Measurements from ENCODE around the gene SMYD3. TPM values are rescaled to one million over a fixed set of nuclear protein-coding genes. Genes with fewer than 3 reads are reported as not detected.

Gene SMYD3
- total RNA-seq, 1 donor from 2014 or later = 28.3 TPM

DNA sequence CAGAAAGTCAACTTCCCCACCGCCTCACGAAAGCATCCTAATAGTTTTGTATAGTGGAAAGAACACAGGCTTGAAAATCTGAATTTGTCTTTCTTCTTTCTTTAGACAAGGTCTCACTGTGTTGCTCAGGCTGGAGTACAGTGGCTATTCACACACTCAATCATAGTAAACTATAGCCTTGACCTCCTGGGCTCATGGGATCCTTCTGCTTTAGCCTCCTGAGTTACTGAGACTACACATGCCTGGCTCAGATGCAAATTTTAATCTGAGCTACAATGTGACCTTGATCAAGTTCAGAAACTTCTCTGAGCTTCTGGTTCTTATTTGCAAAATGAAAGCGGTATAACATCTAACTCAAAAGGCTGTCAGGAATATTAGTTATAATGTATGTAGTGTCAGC, 362.1 kb downstream of the SMYD3 start:
- no peak for DNase-seq

DNA sequence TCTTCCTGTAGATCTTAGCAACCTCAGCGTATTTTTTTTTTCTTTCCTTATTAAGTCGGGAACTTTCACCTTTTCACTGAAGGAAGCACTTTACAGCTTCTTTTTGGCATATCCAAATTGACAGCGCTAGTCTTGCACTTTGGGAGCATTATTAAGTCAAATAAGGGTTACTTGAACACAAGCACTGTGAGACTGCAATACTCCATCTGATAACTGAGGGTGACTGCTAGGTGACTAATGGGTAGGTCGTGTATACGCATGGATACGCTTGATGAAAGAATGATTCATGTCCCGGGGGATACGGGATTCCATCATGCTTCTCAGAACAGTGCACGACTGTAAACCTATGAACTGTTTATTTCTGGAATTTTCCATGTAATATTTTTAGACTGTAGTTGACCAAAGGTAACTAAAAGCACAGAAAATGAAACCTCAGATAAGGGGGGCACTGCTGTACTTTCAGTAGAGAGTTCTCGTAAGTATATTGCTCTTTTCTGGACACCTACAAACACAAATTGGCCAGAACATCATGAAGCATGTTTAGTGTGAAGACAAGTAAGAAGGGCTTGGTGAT, 364.7 kb downstream of the SMYD3 start:
- DNase-seq = no peak

DNA sequence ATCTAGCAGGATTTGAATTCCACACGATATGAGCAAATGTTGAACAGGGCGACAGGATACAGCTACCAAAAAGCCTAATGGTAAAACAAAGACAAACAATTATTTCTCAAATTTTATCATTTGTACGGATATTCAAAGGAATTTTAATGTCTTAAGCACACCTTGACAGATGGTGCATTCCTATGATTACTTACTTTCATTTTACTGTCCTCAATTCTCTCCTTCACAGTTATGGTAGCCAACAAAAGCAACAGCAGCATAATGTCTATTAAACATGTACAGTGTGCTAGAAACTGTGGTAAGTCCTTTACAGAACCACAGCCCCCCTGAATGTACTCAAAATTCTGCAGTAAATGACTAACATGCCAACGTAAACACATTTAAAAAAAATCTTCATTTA, 365.8 kb downstream of the SMYD3 start:
- no peak for DNase-seq

DNA sequence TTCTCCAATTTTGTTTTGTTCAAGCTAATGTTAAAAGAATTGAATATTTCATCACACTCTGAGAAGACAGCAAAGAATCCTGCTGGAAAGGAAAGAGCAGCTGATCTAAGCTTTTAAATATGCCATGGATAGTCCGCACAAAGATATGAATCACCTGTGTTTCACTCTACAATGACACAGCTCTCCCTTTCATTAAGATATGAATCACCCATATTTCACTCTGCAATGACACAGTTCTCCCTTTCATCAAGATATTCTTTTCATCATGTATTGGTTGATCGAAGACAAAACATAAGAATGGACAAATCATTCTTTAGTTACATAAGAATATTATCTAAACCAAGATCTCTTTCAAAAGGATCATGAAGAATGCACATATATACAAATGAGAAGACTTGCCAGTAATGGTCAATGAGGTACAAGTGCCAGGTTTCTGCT, 367.3 kb downstream of the SMYD3 start:
- no peak for DNase-seq

DNA sequence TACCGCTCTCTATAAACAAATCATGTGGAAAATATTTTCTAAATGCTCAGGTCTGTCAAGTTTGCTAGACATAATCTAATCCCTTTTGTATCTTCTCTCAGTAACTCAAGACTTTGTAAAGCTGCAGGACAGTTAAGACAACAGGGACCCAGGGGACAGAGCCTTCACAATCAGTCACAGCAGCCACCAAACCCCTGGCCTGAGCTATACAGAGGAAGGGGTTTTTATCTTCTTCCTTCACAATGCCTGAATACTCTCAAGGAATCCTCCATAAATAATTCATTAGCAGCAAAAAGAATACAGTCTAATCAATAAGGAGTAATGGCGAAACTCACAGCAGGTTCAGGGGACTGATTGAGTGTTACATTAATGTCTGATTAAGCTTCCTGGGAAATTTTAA, 368.3 kb downstream of the SMYD3 start:
- no peak for DNase-seq

DNA sequence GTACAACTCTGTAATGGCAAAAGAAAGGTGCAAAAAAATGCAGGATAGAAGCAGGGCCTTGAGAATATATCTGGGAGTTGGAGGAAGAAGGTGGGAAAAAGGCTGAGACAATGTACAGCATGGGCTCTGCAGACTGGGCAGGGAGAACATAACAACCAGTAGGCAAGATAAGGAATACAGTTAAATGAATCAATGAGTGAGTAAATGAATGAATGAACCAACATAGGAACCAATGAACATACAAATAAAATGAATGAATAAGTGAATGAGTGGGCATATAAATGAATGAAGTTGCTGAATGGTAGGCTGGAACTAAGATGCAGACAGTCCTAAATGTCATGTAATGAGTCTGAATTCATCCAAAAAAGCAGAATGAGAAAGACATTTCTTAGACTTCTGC, 370.6 kb downstream of the SMYD3 start:
- DNase-seq = no peak

DNA sequence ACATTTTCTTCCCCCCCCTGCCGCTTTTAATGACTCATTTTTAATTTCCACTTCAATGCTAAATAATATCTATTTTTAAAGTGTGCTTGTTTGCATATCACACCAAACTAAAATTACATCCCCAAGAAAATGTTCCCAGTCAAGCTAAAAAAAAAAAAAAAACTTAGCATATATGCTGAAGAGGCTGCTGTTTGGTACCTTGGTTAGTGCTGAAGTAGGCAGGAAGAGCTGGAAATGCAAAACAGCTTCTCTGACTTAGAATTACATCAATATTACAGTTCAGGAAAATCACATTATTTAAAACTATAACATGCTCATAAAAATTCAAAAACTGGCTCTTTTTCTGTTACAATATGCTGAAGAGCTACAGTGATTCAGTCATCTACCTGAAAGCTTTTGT, 372.3 kb downstream of the SMYD3 start:
- no peak for DNase-seq

DNA sequence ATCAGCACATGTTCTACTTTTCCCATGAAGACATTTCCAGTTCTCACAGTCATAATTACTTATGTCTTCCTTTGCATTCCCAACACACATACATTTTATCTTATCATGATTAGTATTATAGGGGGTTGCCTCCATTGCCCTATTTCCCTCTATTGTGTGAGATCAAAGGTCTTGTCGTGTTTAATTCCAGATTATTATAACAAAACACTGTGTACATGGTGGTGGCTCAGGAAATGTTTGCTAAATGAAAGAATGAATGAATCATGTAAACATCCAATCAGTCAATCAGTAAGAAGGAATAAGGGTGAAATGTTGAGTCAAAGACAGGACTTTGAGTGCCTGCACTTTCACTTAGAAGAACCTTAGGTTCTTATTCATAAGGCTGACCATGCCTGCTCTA, 376.0 kb downstream of the SMYD3 start:
- no peak for DNase-seq

DNA sequence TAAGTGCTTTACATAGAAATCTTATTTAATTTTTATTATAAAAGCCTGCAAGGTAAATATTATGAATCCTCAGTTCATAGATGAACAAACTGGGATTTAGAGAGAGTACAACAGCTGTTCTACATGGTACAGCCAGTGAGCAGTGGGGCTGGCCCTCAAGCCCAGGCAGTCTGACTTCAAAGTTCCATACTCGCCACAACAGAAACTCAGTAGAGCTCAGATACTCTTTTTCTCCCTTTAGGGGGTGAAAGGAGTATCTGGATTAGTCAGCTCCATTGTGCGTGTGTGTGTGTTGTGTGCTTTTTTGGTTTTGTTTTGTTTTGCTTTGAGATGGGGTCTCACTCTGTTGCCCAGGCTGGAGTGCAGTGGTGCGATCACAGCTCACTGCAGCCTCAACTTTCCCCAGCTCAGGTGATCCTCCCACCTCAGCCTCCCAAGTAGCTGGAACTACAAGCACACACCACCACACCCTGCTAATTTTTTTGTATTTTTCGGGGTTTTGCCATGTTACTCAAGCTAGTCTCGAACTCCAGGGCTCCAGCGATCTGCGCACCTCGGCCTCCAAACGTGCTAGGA, 378.5 kb downstream of the SMYD3 start:
- no peak for DNase-seq

DNA sequence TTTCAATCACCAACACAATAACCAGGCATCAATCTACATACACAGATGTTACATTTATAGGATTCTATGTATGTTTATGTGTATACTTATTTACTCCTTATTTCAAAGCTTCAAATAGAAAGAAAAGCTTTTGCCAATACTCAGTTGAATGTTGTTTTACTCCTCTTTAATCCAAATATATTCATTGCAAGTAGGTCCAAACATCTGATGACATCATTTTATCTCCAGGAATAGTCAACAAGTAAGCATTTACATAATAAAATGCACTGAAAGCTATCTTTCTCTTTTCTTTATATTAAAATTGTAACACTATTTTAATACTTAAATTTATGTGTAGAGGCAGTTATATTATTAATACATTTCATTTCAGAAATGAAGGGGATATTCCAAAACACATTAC, 380.5 kb downstream of the SMYD3 start:
- no peak for DNase-seq

DNA sequence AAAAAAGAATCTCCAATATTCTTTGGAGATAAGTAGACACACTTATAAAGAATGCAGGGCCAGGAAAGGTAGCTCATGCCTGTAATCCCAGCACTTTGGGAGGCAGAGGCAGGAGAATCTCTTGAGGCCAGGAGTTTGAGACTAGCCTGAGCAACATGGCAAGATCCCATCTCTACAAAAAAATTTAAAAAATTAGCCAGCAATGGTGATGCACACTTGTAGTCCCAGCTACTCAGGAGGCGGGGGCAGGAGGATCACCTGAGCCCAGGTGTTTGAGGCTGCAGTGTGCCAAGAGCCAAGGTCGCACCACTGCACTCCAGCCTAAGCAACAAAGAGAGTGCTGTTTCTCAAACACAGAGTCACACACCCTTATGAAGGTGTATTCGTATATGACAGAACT, 385.0 kb downstream of the SMYD3 start:
- DNase-seq = no peak

DNA sequence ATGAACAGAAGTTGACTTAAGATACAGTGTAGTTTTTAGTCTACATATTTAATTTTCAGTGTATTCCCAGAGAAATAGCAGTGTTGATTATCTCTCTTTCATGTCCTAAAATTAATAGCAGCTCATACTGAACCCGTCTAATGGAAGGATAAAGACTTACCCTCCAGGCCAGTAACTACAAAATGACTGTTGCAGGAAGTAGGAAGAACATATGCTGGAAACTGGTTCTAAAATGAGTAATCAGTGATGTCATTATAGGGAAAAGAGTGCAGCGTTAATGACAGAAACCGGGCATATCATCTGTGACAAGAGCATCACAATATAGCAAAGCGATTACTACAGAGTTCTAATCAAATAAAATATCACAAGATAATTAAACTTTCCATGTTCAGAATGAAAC, 385.5 kb downstream of the SMYD3 start:
- DNase-seq = no peak

DNA sequence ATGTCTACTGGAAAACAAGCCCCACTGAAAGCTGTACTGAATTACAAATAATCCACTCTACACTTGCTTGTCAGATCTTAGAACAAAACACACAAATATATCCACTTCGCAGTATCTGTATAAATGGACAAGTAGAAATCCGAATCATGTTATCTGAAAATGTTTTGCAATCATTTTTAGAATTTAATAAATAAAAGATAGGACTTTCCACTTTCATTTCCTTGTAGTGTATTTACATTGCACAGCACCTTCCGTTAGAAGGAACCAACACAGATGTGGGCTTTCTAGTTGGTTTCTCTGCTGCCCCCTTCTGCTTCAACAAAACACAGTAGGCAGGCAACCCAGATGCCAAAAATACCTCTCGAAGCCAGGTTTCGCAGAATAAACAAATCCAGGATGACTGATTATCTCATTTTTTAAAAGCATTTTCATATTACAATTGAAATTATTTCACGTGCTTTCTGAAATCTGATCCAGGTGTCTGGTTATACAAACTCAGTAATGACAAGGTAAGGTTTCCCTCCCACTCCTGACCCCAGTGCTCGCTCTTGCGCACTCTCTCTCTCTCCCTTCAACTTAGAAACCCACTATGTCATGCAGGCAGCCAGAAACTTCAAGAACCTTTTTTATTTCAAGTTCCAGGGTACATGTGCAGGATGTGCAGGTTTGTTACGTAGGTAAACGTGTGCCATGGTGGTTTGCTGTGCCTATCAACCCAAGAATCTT, 389.9 kb downstream of the SMYD3 start:
- DNase-seq = peak; percentile 29

DNA sequence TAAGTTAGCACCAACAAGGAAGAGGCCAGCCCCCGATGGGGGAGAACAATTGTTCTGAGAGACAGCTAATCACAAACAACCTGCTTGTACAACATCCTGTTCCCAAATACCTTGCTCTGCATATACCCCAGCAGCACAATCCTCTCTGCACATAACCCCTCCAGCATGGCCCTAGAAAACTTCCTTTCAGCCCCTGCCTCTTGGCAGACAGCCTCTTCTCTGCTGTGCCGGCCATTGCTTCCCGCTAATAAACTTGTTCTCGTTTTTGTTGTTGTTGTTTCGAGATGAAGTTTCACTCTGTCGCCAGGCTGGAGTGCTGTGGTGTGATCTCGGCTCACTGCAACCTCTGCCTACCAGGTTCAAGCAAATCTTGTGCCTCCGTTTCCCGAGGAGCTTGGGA, 392.7 kb downstream of the SMYD3 start:
- DNase-seq = no peak

DNA sequence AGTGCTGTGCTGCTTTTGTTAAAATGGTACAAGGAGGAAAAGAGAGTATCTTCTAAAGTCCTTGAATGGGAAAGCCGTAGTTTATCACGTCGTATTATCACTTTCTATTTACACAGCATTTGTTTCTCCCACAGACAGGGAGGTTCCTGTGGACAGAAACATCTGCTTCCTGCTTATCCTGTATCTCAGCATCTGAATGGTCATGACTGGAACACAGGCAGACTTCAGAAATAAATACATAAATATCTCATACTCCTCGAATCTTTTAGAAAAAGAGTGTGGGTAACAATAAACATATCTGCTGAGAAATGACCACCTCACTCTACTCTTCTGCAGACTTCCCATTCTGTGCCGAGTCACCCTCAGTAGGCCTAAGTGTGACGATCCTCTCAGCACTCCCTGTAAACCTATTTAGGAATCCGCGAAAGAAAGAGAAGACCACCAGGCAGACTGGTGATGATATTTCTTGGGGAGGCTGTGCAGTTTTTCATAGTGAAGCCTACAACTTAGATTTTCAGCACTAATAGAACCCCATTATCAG, 393.5 kb downstream of the SMYD3 start:
- no peak for DNase-seq

DNA sequence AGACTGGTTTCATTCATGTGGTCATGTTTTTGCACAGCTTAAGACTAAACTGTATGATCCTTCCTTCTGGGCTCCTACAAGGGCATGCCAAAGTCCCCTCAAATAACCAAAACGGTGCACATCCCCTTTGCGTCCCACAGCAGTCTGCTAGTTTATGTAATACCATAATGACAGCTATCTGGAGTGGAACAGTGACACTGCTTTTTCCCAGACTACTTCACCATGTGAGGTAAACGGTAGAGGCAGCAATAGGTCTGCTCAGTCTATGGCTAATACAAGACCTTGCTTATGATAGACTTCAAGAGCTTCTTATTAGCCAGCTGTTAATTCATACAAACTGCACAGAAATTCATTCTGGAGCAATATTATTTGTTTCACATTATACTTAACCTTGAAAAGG, 395.5 kb downstream of the SMYD3 start:
- DNase-seq = no peak

DNA sequence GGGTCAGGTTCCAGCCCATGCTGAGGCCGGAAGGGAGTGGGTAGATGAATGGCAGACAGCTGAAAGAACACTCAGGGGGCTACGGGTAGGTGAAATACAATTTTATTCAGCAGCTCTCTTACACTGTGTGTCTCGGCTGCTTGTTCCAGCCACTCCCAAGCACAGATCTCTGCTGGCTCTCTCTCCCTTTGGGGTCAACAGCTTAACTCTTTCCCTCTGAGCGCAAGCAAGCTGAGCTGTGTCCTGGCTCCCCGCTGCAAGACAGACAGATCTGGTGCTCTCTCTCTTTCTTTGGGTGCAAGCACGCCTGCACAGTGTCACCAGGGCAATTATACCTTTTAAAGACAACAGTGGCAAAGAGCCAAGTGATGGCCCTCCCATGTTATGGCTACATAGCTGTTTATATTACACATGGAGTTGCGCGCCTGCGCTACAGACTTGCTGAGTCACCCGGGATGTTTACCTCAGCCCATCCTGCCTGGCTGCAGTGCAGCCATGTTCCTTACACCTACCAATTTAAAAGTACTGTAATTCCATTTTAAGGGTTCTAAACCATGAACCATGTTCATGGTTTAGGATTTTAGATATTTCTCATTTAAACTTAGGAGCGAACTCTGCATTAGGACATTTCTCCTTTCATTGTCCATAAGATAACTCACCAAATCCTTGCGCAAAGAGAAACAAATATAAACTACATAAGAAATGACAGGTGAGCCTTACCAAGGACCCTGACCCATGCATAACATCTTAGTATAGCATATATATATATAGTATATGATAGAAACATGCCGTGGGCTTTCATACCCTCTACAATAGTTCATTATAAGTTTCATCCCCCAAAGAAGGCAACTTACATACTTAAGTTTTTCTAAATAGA, 396.5 kb downstream of the SMYD3 start:
- DNase-seq = no peak

DNA sequence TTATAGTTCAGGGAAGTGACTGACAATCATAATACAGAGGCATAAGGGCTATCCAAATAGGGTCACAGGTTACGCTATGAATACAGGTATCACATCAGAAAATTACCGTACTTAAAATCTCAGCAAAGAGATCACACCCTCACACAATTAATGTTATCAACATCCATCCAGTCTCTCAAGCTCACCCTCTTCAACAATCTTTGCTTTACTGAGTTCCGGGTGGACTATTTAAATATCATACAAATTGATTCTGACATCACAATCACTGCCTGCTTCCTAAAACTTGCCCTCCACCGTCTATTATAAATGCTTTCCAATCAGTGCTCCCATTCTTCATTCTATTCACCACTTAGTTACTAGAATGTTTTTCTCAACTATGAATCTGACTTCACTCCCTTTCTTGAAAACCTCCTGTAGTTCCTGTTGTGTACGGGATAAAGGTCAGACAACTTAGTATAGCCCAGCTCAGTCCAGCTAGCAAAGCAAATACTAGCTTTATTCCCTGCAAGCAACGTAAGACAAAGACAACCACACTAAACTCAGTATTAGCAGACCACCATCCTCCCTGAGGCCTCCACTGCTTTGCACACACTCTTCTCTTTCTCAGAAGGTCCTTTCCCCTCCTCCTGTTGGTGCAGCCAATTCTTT, 398.7 kb downstream of the SMYD3 start:
- no peak for DNase-seq

DNA sequence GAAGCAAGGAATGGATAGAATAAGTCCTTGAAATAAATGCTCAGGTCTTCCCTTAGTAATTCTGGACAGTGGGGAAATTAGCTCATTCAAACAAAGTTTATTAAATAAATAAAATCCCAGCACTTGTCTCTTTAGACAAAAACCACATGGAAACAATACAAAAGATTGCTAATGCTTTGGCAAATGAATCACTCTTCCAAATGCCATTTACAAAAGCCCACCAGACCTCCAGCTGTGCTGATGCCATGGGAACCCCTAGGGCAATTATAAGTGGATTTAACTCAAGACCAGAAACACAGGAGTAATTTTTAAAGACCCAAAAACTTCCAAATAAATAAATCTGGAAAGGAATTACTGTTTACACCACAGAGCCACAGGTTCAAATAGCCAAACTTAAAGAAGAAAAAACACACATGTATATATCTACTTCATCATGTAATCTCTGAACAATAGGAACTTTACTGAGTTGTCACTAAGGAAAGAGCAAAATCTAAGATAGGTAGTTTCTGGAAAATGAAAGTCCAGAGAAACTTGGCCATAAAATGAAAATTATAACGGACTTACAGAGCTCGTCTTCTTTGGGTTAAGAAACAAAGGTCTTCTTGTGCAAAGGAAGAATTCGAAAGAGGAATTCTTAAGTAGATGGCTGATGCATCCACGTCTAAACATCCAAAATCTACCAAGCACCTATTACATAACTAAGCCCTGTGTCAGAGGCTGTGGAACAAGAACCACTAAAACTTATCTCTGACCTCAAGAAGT, 399.4 kb downstream of the SMYD3 start:
- no peak for DNase-seq

DNA sequence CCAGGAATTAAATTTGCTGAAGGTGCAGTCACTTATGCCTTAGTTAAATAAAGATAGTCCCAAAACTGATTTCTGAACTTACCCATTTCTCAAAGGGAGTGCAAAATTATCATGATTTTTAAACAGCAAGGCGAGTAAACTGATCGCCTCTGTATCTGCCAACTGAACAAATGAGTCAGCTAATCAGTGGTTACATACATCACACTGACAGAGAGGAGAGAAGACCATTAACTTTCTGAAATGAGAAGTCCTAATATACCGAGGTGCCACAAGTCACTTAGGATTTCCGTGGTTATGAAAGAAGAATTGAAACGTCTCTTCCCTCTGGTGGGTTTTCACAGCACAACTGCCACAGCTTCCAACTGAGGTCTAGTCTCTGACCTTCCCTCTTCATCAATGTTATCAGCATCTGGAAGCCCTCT, 400.7 kb downstream of the SMYD3 start:
- DNase-seq = no peak

DNA sequence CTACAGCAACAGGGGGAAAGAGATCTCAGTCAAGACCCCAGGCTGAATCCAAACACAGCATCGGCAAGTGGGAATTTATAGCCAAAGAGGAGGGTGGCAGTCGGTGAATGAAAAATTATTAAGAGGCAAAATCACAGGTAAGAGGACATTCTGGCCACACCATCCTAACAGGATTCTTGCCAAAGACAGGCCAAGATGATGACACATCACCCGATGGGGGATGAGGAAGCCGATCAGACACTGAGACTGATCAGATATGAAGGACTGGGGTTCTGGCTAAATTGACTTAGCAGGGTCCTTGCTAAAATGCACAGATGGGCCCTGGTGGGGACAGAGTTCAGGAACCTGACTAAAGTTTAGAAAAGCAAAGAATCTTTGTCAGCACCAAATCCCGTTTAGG, 402.2 kb downstream of the SMYD3 start:
- DNase-seq = no peak
